ENCODE data around the gene LRRC26.

The LRRC26 gene, protein sequence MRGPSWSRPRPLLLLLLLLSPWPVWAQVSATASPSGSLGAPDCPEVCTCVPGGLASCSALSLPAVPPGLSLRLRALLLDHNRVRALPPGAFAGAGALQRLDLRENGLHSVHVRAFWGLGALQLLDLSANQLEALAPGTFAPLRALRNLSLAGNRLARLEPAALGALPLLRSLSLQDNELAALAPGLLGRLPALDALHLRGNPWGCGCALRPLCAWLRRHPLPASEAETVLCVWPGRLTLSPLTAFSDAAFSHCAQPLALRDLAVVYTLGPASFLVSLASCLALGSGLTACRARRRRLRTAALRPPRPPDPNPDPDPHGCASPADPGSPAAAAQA

GRCh38 chr9:137169896-137170358 lies at the start of gene LRRC26:
Gene LRRC26 (minus strand): TSS chr9:137170051. CDS start chr9:137169943, 108 bp downstream.
- H3K27ac ChIP-seq (ENCODE audit: low read length): no peak within 1 kb of the TSS
- peak within 1 kb of the TSS; percentile 60; the same call in 1 of the 2 replicates for H3K4me3 ChIP-seq (ENCODE audit: low read length)
- H3K9ac ChIP-seq (ENCODE audit: low read depth, low read length): no peak within 1 kb of the TSS
- H3K36me3 ChIP-seq (ENCODE audit: insufficient read depth, low read depth, low read length): no peaks in the 10 kb centered on the region
- H3K9me3 ChIP-seq (ENCODE audit: insufficient read depth, low read depth, low read length): no peaks in the 10 kb centered on the region
- H3K27me3 ChIP-seq (ENCODE audit: insufficient read depth, low read length): peaks cover 99% of the 10 kb centered on the region
- no peaks in the 10 kb centered on the region for H3K4me1 ChIP-seq (ENCODE audit: insufficient read depth, low read length)

- no peaks in the 10 kb centered on the region; the same call in 1 of the 2 replicates for H3K4me1 ChIP-seq (ENCODE audit: insufficient read depth, low read length)
- peaks cover 9% of the 10 kb centered on the region for H3K27me3 ChIP-seq (ENCODE audit: insufficient read depth, low read length)
- H3K9ac ChIP-seq (ENCODE audit: low read depth, low read length): no peak overlapping the region
- no peaks in the 10 kb centered on the region for H3K9me3 ChIP-seq (ENCODE audit: insufficient read depth, low read depth, low read length)
- H3K27ac ChIP-seq (ENCODE audit: low read length): no peak overlapping the region
- H3K36me3 ChIP-seq (ENCODE audit: insufficient read depth, low read depth, low read length): peaks cover 18% of the 10 kb centered on the region
- no peak overlapping the region for H3K4me3 ChIP-seq (ENCODE audit: low read length)
Measured at GRCh38 chr9:137218754-137219271, 49.0 kb upstream of the LRRC26 start.

DNA sequence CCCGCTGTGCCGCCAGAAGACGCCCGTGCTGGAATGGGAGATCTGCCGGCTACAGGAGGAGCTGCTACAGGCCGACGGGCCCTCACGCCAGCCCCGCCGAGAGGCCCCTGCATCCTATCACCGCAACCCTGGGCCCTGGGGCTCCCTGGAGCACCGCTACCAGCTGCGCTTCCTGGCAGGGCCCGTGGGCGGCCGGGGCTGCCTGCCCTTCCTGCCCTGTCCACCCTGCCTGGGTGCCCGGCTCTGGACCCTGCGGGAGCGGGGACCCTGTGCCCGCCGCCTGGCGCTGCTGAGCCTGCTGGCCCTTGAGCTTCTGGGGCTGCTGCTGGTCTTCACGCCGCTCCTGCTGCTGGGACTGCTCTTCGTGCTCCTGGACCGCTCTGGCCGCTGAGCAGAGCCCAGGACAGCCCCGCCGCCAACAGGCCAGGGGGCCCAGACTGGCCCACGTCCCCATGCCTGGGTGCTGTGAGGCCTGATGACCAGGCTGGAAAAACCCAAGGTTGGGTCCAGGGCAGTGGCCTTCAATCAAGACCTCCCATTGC lies 48.4 kb upstream of the LRRC26 start:
- Histone ChIP-seq H3K36me3 (ENCODE audit: insufficient read depth, low read depth, low read length) (peaks cover 18% of the 10 kb centered on the region), H3K9ac (ENCODE audit: low read depth, low read length) (no peak overlapping the region), H3K27me3 (ENCODE audit: insufficient read depth, low read length) (peaks cover 9% of the 10 kb centered on the region), H3K9me3 (ENCODE audit: insufficient read depth, low read depth, low read length) (no peaks in the 10 kb centered on the region), H3K4me1 (ENCODE audit: insufficient read depth, low read length) (no peaks in the 10 kb centered on the region), H3K4me3 (ENCODE audit: low read length) (no peak overlapping the region), H3K27ac (ENCODE audit: low read length) (no peak overlapping the region)

DNA sequence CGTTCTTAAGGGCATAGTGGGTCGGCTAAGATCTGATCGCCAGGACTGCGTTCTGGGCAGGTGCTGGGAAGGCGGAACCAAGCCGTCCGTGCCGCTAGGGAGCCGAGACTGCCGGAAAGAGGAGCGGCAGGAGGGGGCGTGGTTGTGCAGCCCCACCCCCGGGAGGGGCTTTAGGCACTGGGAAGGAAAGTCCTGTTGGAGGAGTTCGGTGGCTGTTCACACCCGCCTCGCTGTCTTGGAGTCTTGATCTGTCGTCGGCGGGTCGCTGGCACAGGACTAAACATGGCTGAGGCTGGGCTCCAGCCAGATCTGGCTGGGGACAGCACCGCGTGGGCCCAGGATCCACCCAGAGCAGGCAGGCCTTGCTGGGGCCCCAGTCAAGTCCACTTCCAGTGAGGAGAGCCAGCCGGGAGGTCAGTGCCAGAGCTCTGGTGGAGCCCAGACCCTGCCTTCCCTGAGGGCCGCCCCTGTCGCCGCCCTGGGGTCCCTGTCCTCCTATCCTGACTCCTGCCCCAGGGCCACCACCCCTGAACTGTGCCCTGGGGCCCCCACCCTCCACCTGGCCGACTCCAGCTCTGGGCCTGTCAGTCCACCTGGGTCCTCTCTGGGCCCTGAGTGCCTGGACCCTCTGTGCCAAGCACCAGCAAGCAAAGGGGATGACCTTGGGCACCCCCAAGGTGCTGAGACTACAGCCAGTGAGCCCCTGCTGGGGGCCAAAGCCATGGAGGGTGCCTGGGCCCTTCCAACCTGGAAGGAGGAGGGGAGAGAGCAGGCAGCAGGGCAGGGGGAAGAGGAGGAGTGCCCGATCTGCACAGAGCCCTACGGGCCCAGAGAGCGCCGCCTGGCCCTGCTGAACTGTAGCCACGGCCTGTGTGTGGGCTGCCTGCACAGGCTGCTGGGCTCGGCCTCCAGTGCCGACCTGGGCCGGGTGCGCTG lies 47.7 kb upstream of the LRRC26 start:
- peaks cover 3% of the 10 kb centered on the region for H3K27me3 ChIP-seq (ENCODE audit: insufficient read depth, low read length)
- H3K36me3 ChIP-seq (ENCODE audit: insufficient read depth, low read depth, low read length): peaks cover 18% of the 10 kb centered on the region
- no peak overlapping the region for H3K9ac ChIP-seq (ENCODE audit: low read depth, low read length)
- H3K4me3 ChIP-seq (ENCODE audit: low read length): no peak overlapping the region
- no peaks in the 10 kb centered on the region for H3K9me3 ChIP-seq (ENCODE audit: insufficient read depth, low read depth, low read length)
- no peak overlapping the region for H3K27ac ChIP-seq (ENCODE audit: low read length)
- no peaks in the 10 kb centered on the region for H3K4me1 ChIP-seq (ENCODE audit: insufficient read depth, low read length)

DNA sequence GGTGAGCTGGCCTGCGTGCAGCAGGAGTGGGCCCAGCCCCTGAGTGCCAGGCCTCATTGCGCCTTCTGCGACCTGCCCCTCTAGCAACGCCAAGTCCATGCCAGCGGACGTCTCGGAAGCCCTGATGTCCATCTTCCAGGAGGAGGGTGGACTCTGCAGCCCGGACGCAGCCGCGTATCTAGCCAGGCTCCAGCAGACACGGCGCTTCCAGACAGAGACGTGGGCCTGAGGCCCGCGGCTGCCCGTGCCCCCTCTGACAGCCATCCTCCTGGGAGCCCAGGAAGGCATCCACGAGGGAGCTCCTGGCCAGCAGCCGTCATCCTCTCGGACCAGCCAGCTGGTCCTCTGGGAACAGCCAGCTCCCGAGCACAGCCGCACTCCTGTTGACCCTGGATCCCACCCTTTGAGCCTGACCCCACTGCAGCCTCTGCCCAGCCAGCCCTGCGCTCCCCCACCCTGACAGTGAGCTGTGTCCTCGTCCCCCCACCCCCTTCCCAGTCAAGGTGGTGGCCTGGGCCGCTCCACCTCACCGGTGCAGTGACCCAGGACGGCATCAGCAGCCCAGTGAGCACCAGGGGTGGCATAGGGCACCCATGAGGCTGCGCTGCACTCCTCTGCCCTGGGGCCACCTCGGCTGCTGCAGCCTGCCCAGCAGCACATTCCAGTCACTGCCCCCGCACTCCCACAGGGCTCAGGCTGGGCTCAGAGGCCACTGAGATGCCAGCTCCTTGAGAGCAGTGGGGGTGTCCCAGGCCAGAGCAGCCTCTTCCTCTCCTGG lies 46.5 kb upstream of the LRRC26 start:
- no peaks in the 10 kb centered on the region for H3K27me3 ChIP-seq (ENCODE audit: insufficient read depth, low read length)
- peaks cover 18% of the 10 kb centered on the region for H3K36me3 ChIP-seq (ENCODE audit: insufficient read depth, low read depth, low read length)
- H3K27ac ChIP-seq (ENCODE audit: low read length): no peak overlapping the region
- no peak overlapping the region for H3K9ac ChIP-seq (ENCODE audit: low read depth, low read length)
- H3K4me3 ChIP-seq (ENCODE audit: low read length): no peak overlapping the region
- no peaks in the 10 kb centered on the region for H3K4me1 ChIP-seq (ENCODE audit: insufficient read depth, low read length)
- H3K9me3 ChIP-seq (ENCODE audit: insufficient read depth, low read depth, low read length): no peaks in the 10 kb centered on the region

GRCh38 chr9:137215196-137215986 lies 45.5 kb upstream of the LRRC26 start:
- H3K36me3 ChIP-seq (ENCODE audit: insufficient read depth, low read depth, low read length): peaks cover 18% of the 10 kb centered on the region
- no peak overlapping the region for H3K27ac ChIP-seq (ENCODE audit: low read length)
- no peak overlapping the region for H3K9ac ChIP-seq (ENCODE audit: low read depth, low read length)
- no peaks in the 10 kb centered on the region for H3K27me3 ChIP-seq (ENCODE audit: insufficient read depth, low read length)
- H3K4me3 ChIP-seq (ENCODE audit: low read length): no peak overlapping the region
- H3K9me3 ChIP-seq (ENCODE audit: insufficient read depth, low read depth, low read length): no peaks in the 10 kb centered on the region
- no peaks in the 10 kb centered on the region for H3K4me1 ChIP-seq (ENCODE audit: insufficient read depth, low read length)

DNA sequence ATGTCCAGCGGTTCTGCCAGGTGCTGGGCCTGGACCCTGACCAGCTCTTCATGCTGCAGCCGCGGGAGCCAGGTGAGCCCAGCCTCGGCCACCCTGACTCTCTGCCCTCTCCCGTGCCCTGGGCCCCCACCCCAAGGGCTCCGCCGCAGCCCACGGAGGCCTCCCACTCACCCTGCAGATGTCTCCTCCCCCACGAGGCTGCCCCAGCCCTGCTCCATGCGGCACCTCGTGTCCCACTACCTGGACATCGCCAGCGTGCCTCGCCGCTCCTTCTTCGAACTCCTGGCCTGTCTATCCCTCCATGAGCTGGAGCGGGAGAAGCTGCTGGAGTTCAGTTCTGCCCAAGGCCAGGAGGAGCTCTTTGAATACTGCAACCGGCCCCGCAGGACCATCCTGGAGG lies 44.8 kb upstream of the LRRC26 start:
- Histone ChIP-seq H3K36me3 (ENCODE audit: insufficient read depth, low read depth, low read length) (peaks cover 18% of the 10 kb centered on the region), H3K4me1 (ENCODE audit: insufficient read depth, low read length) (no peaks in the 10 kb centered on the region), H3K9ac (ENCODE audit: low read depth, low read length) (no peak overlapping the region), H3K9me3 (ENCODE audit: insufficient read depth, low read depth, low read length) (no peaks in the 10 kb centered on the region), H3K4me3 (ENCODE audit: low read length) (no peak overlapping the region), H3K27me3 (ENCODE audit: insufficient read depth, low read length) (no peaks in the 10 kb centered on the region), H3K27ac (ENCODE audit: low read length) (no peak overlapping the region)

- no peak overlapping the region for H3K4me3 ChIP-seq (ENCODE audit: low read length)
- peaks cover 29% of the 10 kb centered on the region for H3K36me3 ChIP-seq (ENCODE audit: insufficient read depth, low read depth, low read length)
- no peaks in the 10 kb centered on the region for H3K4me1 ChIP-seq (ENCODE audit: insufficient read depth, low read length)
- H3K9me3 ChIP-seq (ENCODE audit: insufficient read depth, low read depth, low read length): no peaks in the 10 kb centered on the region
- H3K27ac ChIP-seq (ENCODE audit: low read length): no peak overlapping the region
- no peak overlapping the region for H3K9ac ChIP-seq (ENCODE audit: low read depth, low read length)
- no peaks in the 10 kb centered on the region for H3K27me3 ChIP-seq (ENCODE audit: insufficient read depth, low read length)
Measured at GRCh38 chr9:137213160-137214060, 43.6 kb upstream of the LRRC26 start.

GRCh38 chr9:137212520-137212919 lies 42.7 kb upstream of the LRRC26 start:
- H3K4me3 ChIP-seq (ENCODE audit: low read length): no peak overlapping the region
- no peak overlapping the region for H3K9ac ChIP-seq (ENCODE audit: low read depth, low read length)
- peaks cover 32% of the 10 kb centered on the region for H3K36me3 ChIP-seq (ENCODE audit: insufficient read depth, low read depth, low read length)
- H3K27me3 ChIP-seq (ENCODE audit: insufficient read depth, low read length): no peaks in the 10 kb centered on the region
- no peaks in the 10 kb centered on the region for H3K4me1 ChIP-seq (ENCODE audit: insufficient read depth, low read length)
- no peak overlapping the region for H3K27ac ChIP-seq (ENCODE audit: low read length)
- H3K9me3 ChIP-seq (ENCODE audit: insufficient read depth, low read depth, low read length): no peaks in the 10 kb centered on the region

- H3K4me3 ChIP-seq (ENCODE audit: low read length): no peak overlapping the region
- H3K36me3 ChIP-seq (ENCODE audit: insufficient read depth, low read depth, low read length): peaks cover 37% of the 10 kb centered on the region
- H3K4me1 ChIP-seq (ENCODE audit: insufficient read depth, low read length): peaks cover 2% of the 10 kb centered on the region
- no peak overlapping the region for H3K9ac ChIP-seq (ENCODE audit: low read depth, low read length)
- H3K27ac ChIP-seq (ENCODE audit: low read length): no peak overlapping the region
- H3K9me3 ChIP-seq (ENCODE audit: insufficient read depth, low read depth, low read length): no peaks in the 10 kb centered on the region
- no peaks in the 10 kb centered on the region for H3K27me3 ChIP-seq (ENCODE audit: insufficient read depth, low read length)
Measured at GRCh38 chr9:137211532-137211931, 41.7 kb upstream of the LRRC26 start.

Data from iPS-20b (cell line).